GM23248 (cell line): Measurements from ENCODE around the gene C2orf81.

Experiments
- EZH2 ChIP-seq: fragments of 200-600 bp; sonication (generic); IDR thresholded peaks from 2 replicates; pipeline ENCODE4 v1.6.1; 2018; ENCODE audit warnings: antibody characterized with exemption, mild to moderate bottlenecking; ENCODE audit not compliant: insufficient read depth, poor library complexity, severe bottlenecking
- EZH2phosphoT487 ChIP-seq: fragments of 200-600 bp; sonication (generic); IDR thresholded peaks from 2 replicates; pipeline ENCODE4 v1.6.1; 2018; ENCODE audit warnings: antibody characterized with exemption, moderate library complexity, mild to moderate bottlenecking, low read depth; ENCODE audit not compliant: insufficient read depth

- TF ChIP-seq EZH2phosphoT487 (no peak), EZH2 (no peak)
Observed at GRCh38 chr2:74414881-74415761, 6.3 kb downstream of the C2orf81 start.
